GM12891 (cell line): ENCODE data around the gene ABHD1.
A peak's percentile ranks its signal among the peaks of the same experiment; 100 is the strongest.

Experiments
- DNase-seq: peaks from one replicate; pipeline ENCODE4 v3.0.0; 2011; ENCODE audit warnings: low spot score; ENCODE audit not compliant: insufficient read length
- FAIRE-seq: peaks from 2 replicates; lab custom pipeline; 2011; peaks lifted over from hg19 to GRCh38; lab: Jason Lieb, UNC
- PAX5 ChIP-seq: IDR thresholded peaks from 2 replicates; pipeline ENCODE4 v1.6.1; 2011; ENCODE audit warnings: low read length, moderate library complexity, mild to moderate bottlenecking; ENCODE audit not compliant: insufficient read depth, severe bottlenecking
- POLR2A ChIP-seq: IDR thresholded peaks from 2 replicates; pipeline ENCODE4 v1.6.1; 2011; ENCODE audit warnings: low read depth, low read length, control low read depth
- POLR2AphosphoS5 ChIP-seq: IDR thresholded peaks from 2 replicates; pipeline ENCODE4 v1.6.1; 2011; ENCODE audit warnings: low read depth, low read length, control low read depth
- POU2F2 ChIP-seq: IDR thresholded peaks from 2 replicates; pipeline ENCODE4 v1.6.1; 2011; ENCODE audit warnings: low read depth, mild to moderate bottlenecking, control low read depth, low read length, moderate library complexity
- SPI1 ChIP-seq: IDR thresholded peaks from 2 replicates; pipeline ENCODE4 v1.6.1; 2011; ENCODE audit warnings: low read depth, low read length, control low read depth
- TAF1 ChIP-seq: IDR thresholded peaks from 2 replicates; pipeline ENCODE4 v1.6.1; 2011; ENCODE audit warnings: low read depth, low read length, control low read depth

ABHD1 gene

GRCh38 chr2:27149570-27150405, 26.2 kb downstream of the ABHD1 start:
- DNase-seq (no peak), FAIRE-seq (no peak)
- TF ChIP-seq POLR2A (no peak), TAF1 (no peak), POU2F2 (no peak), SPI1 (no peak), POLR2AphosphoS5 (no peak), PAX5 (no peak)

GRCh38 chr2:27150639-27151230, 27.1 kb downstream of the ABHD1 start:
- DNase-seq (no peak), FAIRE-seq (no peak)
- TF ChIP-seq TAF1 (no peak), POLR2A (no peak), POLR2AphosphoS5 (no peak), SPI1 (no peak), PAX5 (no peak), POU2F2 (no peak)

- DNase-seq (no peak), FAIRE-seq (no peak)
- TF ChIP-seq POLR2AphosphoS5 = no peak
- no peak for TF ChIP-seq PAX5
These were observed 28.6 kb downstream of the ABHD1 start for GRCh38 chr2:27152102-27152795.

- FAIRE-seq (peak; percentile 56), DNase-seq (no peak)
- TF ChIP-seq POLR2A = no peak
- no peak for TF ChIP-seq POLR2AphosphoS5
- TF ChIP-seq TAF1 = no peak
- no peak for TF ChIP-seq SPI1
- TF ChIP-seq PAX5 = no peak
- TF ChIP-seq POU2F2 = no peak
These were observed 29.3 kb downstream of the ABHD1 start for GRCh38 chr2:27152796-27153464.

- DNase-seq = no peak
- no peak for TF ChIP-seq POU2F2
- TF ChIP-seq TAF1 = no peak
- no peak for TF ChIP-seq POLR2AphosphoS5
- TF ChIP-seq SPI1 = no peak
- no peak for TF ChIP-seq PAX5
- no peak for TF ChIP-seq POLR2A
- no peak for FAIRE-seq
These were observed 30.9 kb downstream of the ABHD1 start for GRCh38 chr2:27154488-27154887.

DNA sequence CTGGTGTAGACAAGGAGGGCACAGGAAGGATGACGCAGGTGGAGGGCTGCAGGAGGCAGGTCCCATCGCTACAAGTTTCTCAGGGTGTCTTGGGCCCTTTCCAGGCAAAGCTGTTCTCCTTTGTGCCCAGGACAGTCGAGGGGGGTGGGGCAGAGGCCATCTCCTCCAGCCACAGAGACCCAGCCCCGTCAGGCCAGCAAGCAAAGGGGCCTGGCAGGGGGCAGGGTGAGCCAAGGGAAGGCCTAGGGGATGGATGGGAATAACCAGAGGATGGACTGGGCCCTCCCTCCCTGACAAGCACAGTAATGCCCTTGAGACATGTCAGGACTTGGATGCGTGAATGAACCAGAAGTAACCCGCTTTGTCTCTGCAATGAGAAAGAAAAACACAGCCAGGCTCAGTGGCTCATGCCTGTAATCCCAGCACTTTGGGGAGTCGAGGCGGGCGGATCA, 31.5 kb downstream of the ABHD1 start:
- DNase-seq = no peak
- FAIRE-seq = no peak
- no peak for TF ChIP-seq SPI1
- no peak for TF ChIP-seq POU2F2
- TF ChIP-seq POLR2AphosphoS5 = no peak
- no peak for TF ChIP-seq TAF1
- TF ChIP-seq POLR2A = no peak
- no peak for TF ChIP-seq PAX5

- FAIRE-seq (no peak), DNase-seq (no peak)
- no peak for TF ChIP-seq POLR2A
- no peak for TF ChIP-seq SPI1
- TF ChIP-seq PAX5 = no peak
- TF ChIP-seq POLR2AphosphoS5 = no peak
- no peak for TF ChIP-seq POU2F2
- no peak for TF ChIP-seq TAF1
These were observed 34.9 kb downstream of the ABHD1 start for GRCh38 chr2:27158468-27158867.

GRCh38 chr2:27159271-27159670, 35.7 kb downstream of the ABHD1 start:
- DNase-seq = no peak
- no peak for FAIRE-seq
- TF ChIP-seq POLR2AphosphoS5 = no peak
- TF ChIP-seq TAF1 = no peak
- TF ChIP-seq PAX5 = no peak

- no peak for DNase-seq
- no peak for TF ChIP-seq PAX5
- FAIRE-seq = no peak
These were observed 36.6 kb downstream of the ABHD1 start for GRCh38 chr2:27160191-27160590.
